GM18909 (cell line): ENCODE measurements around the gene VSTM2B.

ENCODE experiments used
- ATAC-seq: cut with Tn5 transposase; IDR thresholded peaks from one replicate; pipeline ENCODE4 v1.9.1; 2021; ENCODE audit warnings: mild to moderate bottlenecking; ENCODE audit not compliant: unreplicated experiment, poor library complexity

VSTM2B gene

GRCh38 chr19:29514525-29515232, 11.1 kb upstream of the VSTM2B start:
- no peak for ATAC-seq

- ATAC-seq, result no peak
Measured at GRCh38 chr19:29515233-29515619, 10.6 kb upstream of the VSTM2B start.

GRCh38 chr19:29515706-29516357, 10.0 kb upstream of the VSTM2B start:
- ATAC-seq, result no peak

GRCh38 chr19:29516358-29516725, 9.5 kb upstream of the VSTM2B start:
- ATAC-seq, result no peak

GRCh38 chr19:29516821-29517395, 8.9 kb upstream of the VSTM2B start:
- no peak for ATAC-seq

GRCh38 chr19:29517412-29517811, 8.4 kb upstream of the VSTM2B start:
- ATAC-seq, result no peak

GRCh38 chr19:29517946-29518345, 7.8 kb upstream of the VSTM2B start:
- no peak for ATAC-seq

- no peak for ATAC-seq
Measured at GRCh38 chr19:29519146-29519545, 6.6 kb upstream of the VSTM2B start.

- no peak for ATAC-seq
Measured at GRCh38 chr19:29519931-29520330, 5.9 kb upstream of the VSTM2B start.

GRCh38 chr19:29520390-29520789, 5.4 kb upstream of the VSTM2B start:
- no peak for ATAC-seq

- no peak for ATAC-seq
Measured at GRCh38 chr19:29521291-29522075, 4.3 kb upstream of the VSTM2B start.

GRCh38 chr19:29523568-29523967, 2.2 kb upstream of the VSTM2B start:
- ATAC-seq, result no peak

GRCh38 chr19:29524201-29524911, 1.4 kb upstream of the VSTM2B start:
- no peak for ATAC-seq

GRCh38 chr19:29524912-29525831, 622 bp upstream of the VSTM2B start:
- no peak for ATAC-seq

- ATAC-seq, result no peak
Measured at GRCh38 chr19:29526730-29527499, 1.1 kb downstream of the VSTM2B start.

GRCh38 chr19:29527500-29528328, 1.9 kb downstream of the VSTM2B start:
- no peak for ATAC-seq

- ATAC-seq, result peak; percentile 77
Measured at GRCh38 chr19:29528350-29528945, 2.7 kb downstream of the VSTM2B start.
